Calu3 (cell line): Measurements from ENCODE around the gene CMYA5. TPM values are rescaled to one million over a fixed set of nuclear protein-coding genes. Genes with fewer than 3 reads are reported as not detected.

Source experiments
- BruUV-seq: library from RNA; stranded (reverse); fragments of 400-500 nt; replicated peaks from 2 replicates; lab custom pipeline; 2021; lab: Mats Ljungman, UMichigan
- CTCF ChIA-PET: fragments of 300-600 bp; sonication (Branson Sonifier 250); formaldehyde crosslinking; loops from one replicate; lab custom pipeline; 2022; ENCODE audit warnings: antibody characterized with exemption; lab: Charles Lee
- DNase-seq: peaks from one replicate; pipeline ENCODE4 v3.0.0; 2022
- H3K27ac Mint-ChIP-seq: one replicate; pipeline ENCODE4 v1.8.0; 2022; ENCODE audit warnings: mixed read lengths; ENCODE audit not compliant: unreplicated experiment
- H3K27me3 Mint-ChIP-seq: one replicate; pipeline ENCODE4 v1.8.0; 2022; ENCODE audit warnings: mixed read lengths; ENCODE audit not compliant: unreplicated experiment
- H3K36me3 Mint-ChIP-seq: one replicate; pipeline ENCODE4 v1.8.0; 2022; ENCODE audit warnings: mild to moderate bottlenecking, moderate library complexity, mixed read lengths; ENCODE audit not compliant: insufficient read depth, unreplicated experiment
- H3K4me1 Mint-ChIP-seq: one replicate; pipeline ENCODE4 v1.8.0; 2022; ENCODE audit warnings: mild to moderate bottlenecking, low read depth, mixed read lengths; ENCODE audit not compliant: unreplicated experiment
- H3K4me3 Mint-ChIP-seq: one replicate; pipeline ENCODE4 v1.8.0; 2022; ENCODE audit warnings: mild to moderate bottlenecking, low read depth, moderate library complexity, mixed read lengths; ENCODE audit not compliant: unreplicated experiment
- H3K9me3 Mint-ChIP-seq: one replicate; pipeline ENCODE4 v1.8.0; 2022; ENCODE audit warnings: low read depth, mixed read lengths; ENCODE audit not compliant: unreplicated experiment
- CTCF ChIP-seq: fragments of 200-600 bp; IDR thresholded peaks from one replicate; pipeline ENCODE4 v1.8.0; 2022; ENCODE audit warnings: antibody characterized with exemption; ENCODE audit not compliant: unreplicated experiment
- intact Hi-C: fragments of 100-400 bp; cut with micrococcal nuclease; formaldehyde crosslinking; loops from one replicate; pipeline ENCODE4 v1.10.0; 2022; ENCODE audit not compliant: unreplicated experiment
- total RNA-seq: library from RNA; stranded (reverse); gene quantifications from 2 replicates; pipeline ENCODE4 v1.2.3, GENCODE V29; 2022

Gene CMYA5
- total RNA-seq, 1 experiment from 2014 or later, result 3.3 TPM

- no peak for TF ChIP-seq CTCF
- no TSS peak for BruUV-seq
- Mint-ChIP-seq H3K4me3 (no peak overlapping the region), H3K4me1 (no peaks in the 10 kb centered on the region), H3K27ac (no peak overlapping the region), H3K27me3 (peaks cover 38% of the 10 kb centered on the region), H3K9me3 (no peaks in the 10 kb centered on the region), H3K36me3 (no peaks in the 10 kb centered on the region)
- no peak for DNase-seq
- CTCF ChIA-PET, result interaction anchor here (0.6 kb wide), 1 partner anchor 451 kb away, joined by 4 read pairs; no protein-coding TSS in a partner anchor
- intact Hi-C loops, result no loop called here
Observed at GRCh38 chr5:79825802-79826201, 136.2 kb downstream of the CMYA5 start.

- no peak for TF ChIP-seq CTCF
- H3K9me3 Mint-ChIP-seq, result no peaks in the 10 kb centered on the region
- H3K27ac Mint-ChIP-seq, result no peak overlapping the region
Observed at GRCh38 chr5:79827159-79827629, 137.6 kb downstream of the CMYA5 start.

GRCh38 chr5:79829260-79829659, 139.6 kb downstream of the CMYA5 start:
- peak; percentile 26 for DNase-seq
- BruUV-seq, result no TSS peak
- intact Hi-C loops, result no loop called here
- Mint-ChIP-seq H3K36me3 (no peaks in the 10 kb centered on the region), H3K9me3 (no peaks in the 10 kb centered on the region), H3K27ac (no peak overlapping the region), H3K4me1 (no peaks in the 10 kb centered on the region), H3K27me3 (peaks cover 25% of the 10 kb centered on the region), H3K4me3 (no peak overlapping the region)
- no peak for TF ChIP-seq CTCF
- CTCF ChIA-PET, result no interaction called here

More at GRCh38 chr5:79827159-79827629, 137.6 kb downstream of the CMYA5 start:
- DNase-seq, result no peak
- Mint-ChIP-seq H3K36me3 (no peaks in the 10 kb centered on the region), H3K4me1 (no peaks in the 10 kb centered on the region), H3K27me3 (peaks cover 38% of the 10 kb centered on the region), H3K4me3 (no peak overlapping the region)
- CTCF ChIA-PET, result no interaction called here
- intact Hi-C loops, result no loop called here
- BruUV-seq, result no TSS peak

- no TSS peak for BruUV-seq
- no peak for DNase-seq
- intact Hi-C loops, result no loop called here
- no peak for TF ChIP-seq CTCF
- Mint-ChIP-seq H3K4me1 (no peaks in the 10 kb centered on the region), H3K36me3 (no peaks in the 10 kb centered on the region), H3K27ac (no peak overlapping the region), H3K4me3 (no peak overlapping the region), H3K27me3 (peaks cover 2% of the 10 kb centered on the region), H3K9me3 (no peaks in the 10 kb centered on the region)
- CTCF ChIA-PET, result interaction anchor here (0.8 kb wide), 1 partner anchor 9 kb away, joined by 3 read pairs; no protein-coding TSS in a partner anchor
Observed at GRCh38 chr5:79831381-79832309, 142.0 kb downstream of the CMYA5 start.
